Smooth muscle cell (in vitro differentiated cells): Measurements from ENCODE around the gene USP46. TPM values are rescaled to one million over a fixed set of nuclear protein-coding genes. Genes with fewer than 3 reads are reported as not detected.

Experiments
- DNase-seq: peaks from one replicate; lab custom pipeline; 2025; ENCODE audit not compliant: unreplicated experiment; lab: John Stamatoyannopoulos, UW
- H2AFZ ChIP-seq: fragments of 200-600 bp; sonication (generic); 2 replicates; pipeline ENCODE4 v1.6.0; 2016; ENCODE audit warnings: antibody characterized with exemption, low read depth, mild to moderate bottlenecking
- H3F3A ChIP-seq: fragments of 200-600 bp; sonication (generic); 2 replicates; pipeline ENCODE4 v1.6.0; 2017; ENCODE audit warnings: antibody characterized with exemption, low read depth
- H3K27ac ChIP-seq: fragments of 200-600 bp; sonication (generic); 2 replicates; pipeline ENCODE4 v1.5.1; 2016; ENCODE audit warnings: low read depth, mild to moderate bottlenecking
- H3K27me3 ChIP-seq: fragments of 200-600 bp; sonication (generic); 2 replicates; pipeline ENCODE4 v1.6.1; 2016; ENCODE audit warnings: low read depth, mild to moderate bottlenecking
- H3K36me3 ChIP-seq: fragments of 200-600 bp; sonication (generic); 2 replicates; pipeline ENCODE4 v1.5.1; 2016; ENCODE audit warnings: low read depth
- H3K4me1 ChIP-seq: fragments of 200-600 bp; sonication (generic); 2 replicates; pipeline ENCODE4 v1.5.1; 2016; ENCODE audit warnings: low read depth
- H3K4me2 ChIP-seq: fragments of 200-600 bp; sonication (generic); 2 replicates; pipeline ENCODE4 v1.6.0; 2016; ENCODE audit warnings: mild to moderate bottlenecking
- H3K4me3 ChIP-seq: fragments of 200-600 bp; sonication (generic); 2 replicates; pipeline ENCODE4 v1.5.1; 2016; ENCODE audit warnings: mild to moderate bottlenecking
- H3K79me2 ChIP-seq: fragments of 200-600 bp; sonication (generic); 2 replicates; pipeline ENCODE4 v1.6.0; 2016; ENCODE audit warnings: low read depth, mild to moderate bottlenecking
- H3K9ac ChIP-seq: fragments of 200-600 bp; sonication (generic); 2 replicates; pipeline ENCODE4 v1.6.0; 2016; ENCODE audit warnings: low read depth
- H3K9me3 ChIP-seq: fragments of 200-600 bp; sonication (generic); replicated peaks from 2 replicates; pipeline ENCODE4 v1.5.1; 2016; ENCODE audit warnings: low read depth
- H4K20me1 ChIP-seq: fragments of 200-600 bp; sonication (generic); 2 replicates; pipeline ENCODE4 v1.6.0; 2016; ENCODE audit warnings: low read depth
- CTCF ChIP-seq: fragments of 200-600 bp; sonication (generic); IDR thresholded peaks from 2 replicates; pipeline ENCODE4 v1.5.1; 2017; ENCODE audit warnings: borderline replicate concordance, mild to moderate bottlenecking, antibody characterized with exemption; ENCODE audit not compliant: insufficient read depth, poor library complexity, severe bottlenecking
- WGBS: methylation state at CpG from one replicate; pipeline ENCODE4 v1.1.7; 2016; ENCODE audit warnings: low lambda C conversion rate; 5-methylcytosine and 5-hydroxymethylcytosine counted together
- polyA plus RNA-seq: library from polyadenylated mRNA; unstranded; fragments of >200 nt; fragmentation: Nextera tagmentation; extraction: Ambion mirVana; gene quantifications from 2 replicates; pipeline ENCODE4 v1.2.1, GENCODE V29; 2016
- total RNA-seq: library from RNA; depleted of rRNA; stranded (reverse); fragments of >200 nt; gene quantifications from 2 replicates; pipeline ENCODE4 v1.2.3, GENCODE V29; 2014

The USP46 gene
- total and polyA plus RNA-seq, 2 experiments from 2014 or later, result 17.2 to 30.4 TPM

- Histone ChIP-seq H3K27ac (no peak overlapping the region), H3K9me3 (no peaks in the 10 kb centered on the region), H3K4me2 (no peak overlapping the region), H3K36me3 (no peaks in the 10 kb centered on the region), H4K20me1 (no peaks in the 10 kb centered on the region), H3K4me3 (no peak overlapping the region), H3K4me1 (peaks cover 7% of the 10 kb centered on the region), H3F3A (no peaks in the 10 kb centered on the region), H3K9ac (no peak overlapping the region), H3K79me2 (no peaks in the 10 kb centered on the region), H2AFZ (no peak overlapping the region), H3K27me3 (no peaks in the 10 kb centered on the region)
- TF ChIP-seq CTCF, result no peak
- no peak for DNase-seq
Measured at GRCh38 chr4:52664479-52664878, 5.4 kb upstream of the USP46 start.

GRCh38 chr4:52661966-52662690 lies 3.0 kb upstream of the USP46 start:
- H2AFZ ChIP-seq, result no peak overlapping the region
- H3K4me2 ChIP-seq, result no peak overlapping the region
- no peaks in the 10 kb centered on the region for H3F3A ChIP-seq
- H3K27ac ChIP-seq, result no peak overlapping the region
- TF ChIP-seq CTCF, result no peak
- H3K4me3 ChIP-seq, result no peak overlapping the region
- H3K27me3 ChIP-seq, result no peaks in the 10 kb centered on the region
- H3K4me1 ChIP-seq, result peaks cover 17% of the 10 kb centered on the region
- H3K36me3 ChIP-seq, result no peaks in the 10 kb centered on the region
- no peak for DNase-seq
- peaks cover 3% of the 10 kb centered on the region for H4K20me1 ChIP-seq
- no peaks in the 10 kb centered on the region for H3K9me3 ChIP-seq
- WGBS, result 64% methylated on average over 4 of the region's 4 CpGs
- H3K79me2 ChIP-seq, result peaks cover 5% of the 10 kb centered on the region
- H3K9ac ChIP-seq, result no peak overlapping the region

GRCh38 chr4:52660643-52661042 lies 1.5 kb upstream of the USP46 start:
- WGBS, result 55% methylated on average over 6 of the region's 6 CpGs
- Histone ChIP-seq H3K9me3 (no peaks in the 10 kb centered on the region), H2AFZ (no peak overlapping the region), H3K4me3 (peak overlapping the region; percentile 99), H3K27ac (peak overlapping the region; percentile 11), H4K20me1 (peaks cover 12% of the 10 kb centered on the region), H3K27me3 (no peaks in the 10 kb centered on the region), H3F3A (no peaks in the 10 kb centered on the region), H3K4me2 (peak overlapping the region; percentile 83), H3K36me3 (no peaks in the 10 kb centered on the region), H3K79me2 (peaks cover 14% of the 10 kb centered on the region), H3K4me1 (peaks cover 17% of the 10 kb centered on the region), H3K9ac (no peak overlapping the region)
- DNase-seq, result no peak
- no peak for TF ChIP-seq CTCF

GRCh38 chr4:52659722-52660261 lies 691 bp upstream of the USP46 start:
- Histone ChIP-seq H3K9me3 (no peaks in the 10 kb centered on the region), H3F3A (no peaks in the 10 kb centered on the region), H2AFZ (peak overlapping the region; percentile 97), H3K4me3 (peak overlapping the region; percentile 99), H3K4me2 (peak overlapping the region; percentile 83), H3K27ac (peak overlapping the region; percentile 77), H3K27me3 (no peaks in the 10 kb centered on the region), H3K79me2 (peaks cover 22% of the 10 kb centered on the region), H3K9ac (peak overlapping the region; percentile 82), H3K36me3 (no peaks in the 10 kb centered on the region), H3K4me1 (peaks cover 17% of the 10 kb centered on the region), H4K20me1 (peaks cover 12% of the 10 kb centered on the region)
- no peak for DNase-seq
- no peak for TF ChIP-seq CTCF
- 3% methylated on average over 40 of the region's 45 CpGs for WGBS
